ENCODE data around the gene TRDN. TPM values are rescaled to one million over a fixed set of nuclear protein-coding genes. Genes with fewer than 3 reads are reported as not detected.

The TRDN gene
- total RNA-seq, 6 experiments from 2014 or later: 0.06 to 0.19 TPM; not detected in 4

- intact Hi-C loops (cut with DNase I): no loop called here
- no peak overlapping the region for H3K4me3 ChIP-seq
- H3K27me3 ChIP-seq: no peaks in the 10 kb centered on the region
- no peaks in the 10 kb centered on the region for H3K9me3 ChIP-seq
- no peaks in the 10 kb centered on the region for H3K4me1 ChIP-seq
- DNase-seq (no peak), ATAC-seq (no peak)
- TF ChIP-seq POLR2A (IDR thresholded peaks at IDR 0.05) (no peak), CTCF (IDR thresholded peaks at IDR 0.05) (no peak)
- WGBS (ENCODE audit: insufficient coverage, low coverage, low lambda C conversion rate, missing lambda C conversion rate): 64% methylated on average over 2 of the region's 2 CpGs
- H3K27ac ChIP-seq: no peak overlapping the region
- H3K36me3 ChIP-seq: no peaks in the 10 kb centered on the region
These were observed 110.6 kb downstream of the TRDN start for GRCh38 chr6:123526128-123526527.

DNA sequence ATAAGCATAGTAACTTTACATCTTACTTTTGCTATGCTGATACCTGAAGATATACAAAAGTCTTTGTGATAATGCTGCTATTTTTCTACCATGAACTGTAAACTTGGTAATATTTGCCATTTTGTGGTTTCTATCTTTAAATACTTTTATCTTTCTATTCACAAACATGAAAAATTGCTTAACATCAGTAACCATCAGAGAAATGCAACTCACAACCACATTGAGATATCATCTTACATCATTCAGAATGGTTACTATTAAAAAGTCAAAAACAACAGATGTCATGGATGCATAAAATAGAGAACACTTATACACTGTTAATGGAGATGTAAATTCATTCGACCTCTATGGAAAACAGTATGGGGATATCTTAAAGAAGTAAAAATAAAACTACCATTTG is 112.0 kb downstream of the TRDN start:
- Histone ChIP-seq H3K27ac (no peak overlapping the region), H3K36me3 (no peaks in the 10 kb centered on the region), H3K27me3 (no peaks in the 10 kb centered on the region), H3K9me3 (no peaks in the 10 kb centered on the region), H3K4me3 (no peak overlapping the region), H3K4me1 (no peaks in the 10 kb centered on the region)
- no peak for ATAC-seq
- TF ChIP-seq CTCF (IDR thresholded peaks at IDR 0.05) (no peak), POLR2A (IDR thresholded peaks at IDR 0.05) (no peak)
- intact Hi-C loops (cut with DNase I): no loop called here
- WGBS (ENCODE audit: insufficient coverage, low coverage, low lambda C conversion rate, missing lambda C conversion rate): 40% methylated on average over 1 of the region's 1 CpG
- no peak for DNase-seq

DNA sequence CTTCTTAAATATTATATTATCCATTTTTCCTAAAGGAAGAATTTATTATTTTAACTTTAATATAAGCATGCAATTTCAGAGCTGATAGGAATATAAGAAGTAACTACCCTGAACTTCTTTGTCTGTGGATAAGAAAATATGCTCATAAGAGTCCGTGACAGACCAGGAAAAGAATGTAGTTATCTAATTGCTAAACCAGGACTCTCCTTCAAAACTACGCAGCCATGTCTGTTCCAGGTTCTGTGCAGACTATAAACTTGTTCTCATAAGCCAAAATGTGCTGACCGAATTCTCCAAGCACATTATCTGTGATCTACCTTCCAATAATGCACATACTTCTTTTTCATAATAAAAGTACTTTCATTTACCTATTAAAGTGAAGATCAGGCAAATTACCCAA is 116.5 kb downstream of the TRDN start:
- H3K9me3 ChIP-seq: no peaks in the 10 kb centered on the region
- H3K27me3 ChIP-seq: no peaks in the 10 kb centered on the region
- intact Hi-C loops (cut with DNase I): no loop called here
- no peak for ATAC-seq
- H3K4me3 ChIP-seq: no peak overlapping the region
- no peaks in the 10 kb centered on the region for H3K4me1 ChIP-seq
- 32% methylated on average over 3 of the region's 3 CpGs for WGBS (ENCODE audit: insufficient coverage, low coverage, low lambda C conversion rate, missing lambda C conversion rate)
- no peak overlapping the region for H3K27ac ChIP-seq
- no peaks in the 10 kb centered on the region for H3K36me3 ChIP-seq
- TF ChIP-seq CTCF (IDR thresholded peaks at IDR 0.05) (no peak), POLR2A (IDR thresholded peaks at IDR 0.05) (no peak)
- DNase-seq: no peak

GRCh38 chr6:123519189-123519505 is 117.6 kb downstream of the TRDN start:
- Histone ChIP-seq H3K27me3 (no peaks in the 10 kb centered on the region), H3K4me3 (no peak overlapping the region), H3K9me3 (no peaks in the 10 kb centered on the region), H3K36me3 (no peaks in the 10 kb centered on the region), H3K27ac (no peak overlapping the region), H3K4me1 (no peaks in the 10 kb centered on the region)
- intact Hi-C loops (cut with DNase I): no loop called here
- no peak for TF ChIP-seq CTCF (IDR thresholded peaks at IDR 0.05)
- TF ChIP-seq POLR2A (IDR thresholded peaks at IDR 0.05): no peak
- DNase-seq: peak in 1 of 3 donors; percentile 54
- ATAC-seq: peak in 1 of 4 donors; percentile 72

GRCh38 chr6:123518441-123519188 is 118.1 kb downstream of the TRDN start:
- H3K9me3 ChIP-seq: no peaks in the 10 kb centered on the region
- no peak overlapping the region for H3K4me3 ChIP-seq
- intact Hi-C loops (cut with DNase I): no loop called here
- no peaks in the 10 kb centered on the region for H3K4me1 ChIP-seq
- H3K27me3 ChIP-seq: no peaks in the 10 kb centered on the region
- WGBS (ENCODE audit: insufficient coverage, low coverage, low lambda C conversion rate, missing lambda C conversion rate): 54% methylated on average over 5 of the region's 5 CpGs
- DNase-seq (no peak), ATAC-seq (no peak)
- H3K36me3 ChIP-seq: no peaks in the 10 kb centered on the region
- no peak for TF ChIP-seq CTCF (IDR thresholded peaks at IDR 0.05)
- TF ChIP-seq POLR2A (IDR thresholded peaks at IDR 0.05): no peak
- H3K27ac ChIP-seq: no peak overlapping the region
